ENCODE measurements around the gene MGAT4C. TPM values are rescaled to one million over a fixed set of nuclear protein-coding genes. Genes with fewer than 3 reads are reported as not detected.

The MGAT4C gene
- total RNA-seq, 2 donors from 2014 or later, result 0.11 to 1.8 TPM

DNA sequence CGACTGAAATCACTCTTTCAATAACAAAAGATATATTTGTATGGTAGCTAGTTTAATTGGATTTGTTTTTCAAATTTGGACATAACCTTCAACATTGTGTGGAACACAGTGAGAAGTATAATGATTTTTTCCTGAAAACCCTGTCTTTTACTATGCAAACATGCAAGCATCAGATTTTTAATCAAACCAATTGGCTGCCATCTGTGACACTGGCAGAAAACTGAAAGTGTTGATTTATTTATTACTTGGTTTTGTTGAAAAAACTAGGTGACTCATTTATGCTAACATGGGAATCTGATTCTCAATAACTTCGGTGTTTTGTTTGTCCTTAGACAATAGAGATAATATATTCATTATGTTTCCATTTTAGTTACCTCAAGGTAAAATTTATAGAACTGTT, 300.1 kb downstream of the MGAT4C start:
- no peaks in the 10 kb centered on the region for H3K4me1 ChIP-seq (ENCODE audit: control insufficient read depth, insufficient read depth, low read length)
- H3K4me1 Mint-ChIP-seq, result peaks cover 6% of the 10 kb centered on the region
- H3K27ac ChIP-seq (ENCODE audit: low read depth, low read length), result no peak overlapping the region
- H3K4me3 ChIP-seq (ENCODE audit: low read length), result no peak overlapping the region
- TF ChIP-seq, protein P1, sequence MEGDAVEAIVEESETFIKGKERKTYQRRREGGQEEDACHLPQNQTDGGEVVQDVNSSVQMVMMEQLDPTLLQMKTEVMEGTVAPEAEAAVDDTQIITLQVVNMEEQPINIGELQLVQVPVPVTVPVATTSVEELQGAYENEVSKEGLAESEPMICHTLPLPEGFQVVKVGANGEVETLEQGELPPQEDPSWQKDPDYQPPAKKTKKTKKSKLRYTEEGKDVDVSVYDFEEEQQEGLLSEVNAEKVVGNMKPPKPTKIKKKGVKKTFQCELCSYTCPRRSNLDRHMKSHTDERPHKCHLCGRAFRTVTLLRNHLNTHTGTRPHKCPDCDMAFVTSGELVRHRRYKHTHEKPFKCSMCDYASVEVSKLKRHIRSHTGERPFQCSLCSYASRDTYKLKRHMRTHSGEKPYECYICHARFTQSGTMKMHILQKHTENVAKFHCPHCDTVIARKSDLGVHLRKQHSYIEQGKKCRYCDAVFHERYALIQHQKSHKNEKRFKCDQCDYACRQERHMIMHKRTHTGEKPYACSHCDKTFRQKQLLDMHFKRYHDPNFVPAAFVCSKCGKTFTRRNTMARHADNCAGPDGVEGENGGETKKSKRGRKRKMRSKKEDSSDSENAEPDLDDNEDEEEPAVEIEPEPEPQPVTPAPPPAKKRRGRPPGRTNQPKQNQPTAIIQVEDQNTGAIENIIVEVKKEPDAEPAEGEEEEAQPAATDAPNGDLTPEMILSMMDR (conservative IDR thresholded peaks at IDR 0.05), result no peak
- no peaks in the 10 kb centered on the region for H3K9me3 Mint-ChIP-seq
- no peak overlapping the region for H3K4me3 Mint-ChIP-seq
- no peaks in the 10 kb centered on the region for H3K27me3 Mint-ChIP-seq (ENCODE audit: insufficient read depth)
- no peak overlapping the region for H3K27ac Mint-ChIP-seq
- no peak for DNase-seq
- H3K9me3 ChIP-seq (ENCODE audit: control insufficient read depth, low read length), result no peaks in the 10 kb centered on the region
- H3K36me3 ChIP-seq (ENCODE audit: control insufficient read depth, insufficient read depth, low read length), result no peaks in the 10 kb centered on the region
- no peaks in the 10 kb centered on the region for H3K36me3 Mint-ChIP-seq (ENCODE audit: low read depth)
- H3K27me3 ChIP-seq (ENCODE audit: control insufficient read depth, insufficient read depth, low read length, poor library complexity, severe bottlenecking), result no peaks in the 10 kb centered on the region
- WGBS, 2 experiments (ENCODE audit: insufficient coverage in 1 of 2, insufficient read length in 1 of 2), result 67 to 100% methylated on average over 1 of the region's 2 CpGs
- H3K9ac ChIP-seq (ENCODE audit: extremely low read depth, low read length, poor library complexity, severe bottlenecking), result no peak overlapping the region

GRCh38 chr12:85955127-85955526, 301.1 kb downstream of the MGAT4C start:
- WGBS, 2 experiments (ENCODE audit: insufficient coverage in 1 of 2, insufficient read length in 1 of 2), result no CpG with 5 or more reads among the region's 1 CpG

DNA sequence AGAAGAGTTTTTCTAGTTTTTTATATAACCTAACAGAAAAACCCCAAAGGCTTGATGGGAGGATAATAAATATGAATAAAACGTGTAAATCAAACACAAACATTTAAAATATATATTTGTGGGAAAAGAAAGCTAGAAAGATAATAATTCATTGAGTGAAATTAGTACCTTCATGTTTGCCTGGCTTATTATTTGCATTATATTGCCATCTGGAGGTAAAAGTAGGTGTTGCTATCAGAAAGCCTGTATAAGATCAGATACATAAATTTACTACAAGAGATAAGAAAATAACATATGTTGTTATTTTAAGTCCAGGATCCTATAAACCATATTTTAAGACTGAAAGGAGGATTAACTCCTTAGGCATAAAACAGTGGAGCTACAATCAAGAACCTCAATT, 304.4 kb downstream of the MGAT4C start:
- H3K9me3 Mint-ChIP-seq, result peaks cover 5% of the 10 kb centered on the region
- no peak for DNase-seq
- no peak overlapping the region for H3K27ac Mint-ChIP-seq
- no peaks in the 10 kb centered on the region for H3K4me1 ChIP-seq (ENCODE audit: control insufficient read depth, insufficient read depth, low read length)
- peaks cover 24% of the 10 kb centered on the region for H3K4me1 Mint-ChIP-seq
- no peak overlapping the region for H3K4me3 ChIP-seq (ENCODE audit: low read length)
- no peak overlapping the region for H3K4me3 Mint-ChIP-seq
- H3K36me3 Mint-ChIP-seq (ENCODE audit: low read depth), result peaks cover under 1% of the 10 kb centered on the region
- no peaks in the 10 kb centered on the region for H3K27me3 ChIP-seq (ENCODE audit: control insufficient read depth, insufficient read depth, low read length, poor library complexity, severe bottlenecking)
- no CpG with 5 or more reads among the region's 1 CpG for WGBS, 2 experiments (ENCODE audit: insufficient coverage in 1 of 2, insufficient read length in 1 of 2)
- no peaks in the 10 kb centered on the region for H3K27me3 Mint-ChIP-seq (ENCODE audit: insufficient read depth)
- TF ChIP-seq, protein P1 (conservative IDR thresholded peaks at IDR 0.05), result peak; percentile 79
- H3K9ac ChIP-seq (ENCODE audit: extremely low read depth, low read length, poor library complexity, severe bottlenecking), result no peak overlapping the region
- peaks cover 4% of the 10 kb centered on the region for H3K9me3 ChIP-seq (ENCODE audit: control insufficient read depth, low read length)
- no peak overlapping the region for H3K27ac ChIP-seq (ENCODE audit: low read depth, low read length)
- no peaks in the 10 kb centered on the region for H3K36me3 ChIP-seq (ENCODE audit: control insufficient read depth, insufficient read depth, low read length)

More at GRCh38 chr12:85955127-85955526, 301.1 kb downstream of the MGAT4C start:
- no peak for DNase-seq
- H3K4me1 Mint-ChIP-seq, result peaks cover 14% of the 10 kb centered on the region
- Histone ChIP-seq H3K4me1 (ENCODE audit: control insufficient read depth, insufficient read depth, low read length) (no peaks in the 10 kb centered on the region), H3K27ac (ENCODE audit: low read depth, low read length) (no peak overlapping the region), H3K4me3 (ENCODE audit: low read length) (no peak overlapping the region), H3K27me3 (ENCODE audit: control insufficient read depth, insufficient read depth, low read length, poor library complexity, severe bottlenecking) (no peaks in the 10 kb centered on the region), H3K9me3 (ENCODE audit: control insufficient read depth, low read length) (no peaks in the 10 kb centered on the region), H3K9ac (ENCODE audit: extremely low read depth, low read length, poor library complexity, severe bottlenecking) (no peak overlapping the region), H3K36me3 (ENCODE audit: control insufficient read depth, insufficient read depth, low read length) (no peaks in the 10 kb centered on the region)
- no peaks in the 10 kb centered on the region for H3K27me3 Mint-ChIP-seq (ENCODE audit: insufficient read depth)
- H3K4me3 Mint-ChIP-seq, result no peak overlapping the region
- no peaks in the 10 kb centered on the region for H3K36me3 Mint-ChIP-seq (ENCODE audit: low read depth)
- TF ChIP-seq, protein P1 (conservative IDR thresholded peaks at IDR 0.05), result peak; percentile 65
- no peak overlapping the region for H3K27ac Mint-ChIP-seq
- no peaks in the 10 kb centered on the region for H3K9me3 Mint-ChIP-seq
